Tibial nerve (tissue), 4 donors: ENCODE data around the gene URI1. TPM values are rescaled to one million over a fixed set of nuclear protein-coding genes. Genes with fewer than 3 reads are reported as not detected.

ENCODE experiments used
- DNase-seq, 2 donors: peaks; one replicate each; pipeline ENCODE4 v3.0.0-alpha.2; 2019; ENCODE audit warnings: low spot score in 2 of 2
- H3K27ac ChIP-seq, 4 donors: fragments of 200-600 bp; sonication (generic) in 3 of 4; one replicate each; pipeline ENCODE4 v1.5.1; 2017 to 2019; ENCODE audit warnings: mild to moderate bottlenecking in 1 of 4
- H3K27me3 ChIP-seq, 2 donors: fragments of 200-600 bp; sonication (generic) in 1 of 2; one replicate each; pipeline versions ENCODE4 v1.5.1 to v1.6.0; 2017 to 2019
- H3K36me3 ChIP-seq, 3 donors: fragments of 200-600 bp; sonication (generic); one replicate each; pipeline ENCODE4 v1.5.1; 2018 to 2019
- H3K4me1 ChIP-seq, 4 donors: fragments of 200-600 bp; sonication (generic) in 3 of 4; one replicate each; pipeline ENCODE4 v1.5.1; 2017 to 2019
- H3K4me3 ChIP-seq, 4 donors: fragments of 200-600 bp; sonication (generic) in 3 of 4; one replicate each; pipeline ENCODE4 v1.5.1; 2017 to 2019; ENCODE audit warnings: mild to moderate bottlenecking in 1 of 4, moderate library complexity in 1 of 4
- H3K9me3 ChIP-seq, 4 donors: fragments of 200-600 bp; sonication (generic) in 3 of 4; one replicate each; pipeline ENCODE4 v1.5.1; 2017 to 2019
- EP300 ChIP-seq, 2 donors: sonication (generic); formaldehyde crosslinking; IDR thresholded peaks; one replicate each; pipeline ENCODE4 v1.6.1; 2017; ENCODE audit warnings: antibody characterized with exemption in 2 of 2, mild to moderate bottlenecking in 1 of 2
- POLR2A ChIP-seq, 2 donors: fragments of 450-650 bp; IDR thresholded peaks; one replicate each; pipeline ENCODE4 v1.6.1; 2017; ENCODE audit warnings: antibody characterized with exemption in 2 of 2, mild to moderate bottlenecking in 2 of 2, moderate library complexity in 2 of 2
- WGBS, 2 donors: methylation state at CpG; one replicate each; pipeline ENCODE4 v1.1.5; 2018; 5-methylcytosine and 5-hydroxymethylcytosine counted together
- total RNA-seq, 4 donors: library from RNA; depleted of rRNA; stranded (reverse); fragments of >200 nt; gene quantifications; one replicate each; pipeline ENCODE4 v1.1.0, GENCODE V29; 2016
- TF ChIP-seq, protein P1 (sequence below), 5 experiments: fragments of 200-600 bp in 3 of 5; fragments of 450-650 bp in 2 of 5; sonication (generic) in 3 of 5; IDR thresholded peaks; one replicate each; pipeline ENCODE4 v1.5.1; 2016 to 2019; ENCODE audit warnings: antibody characterized with exemption in 5 of 5, mild to moderate bottlenecking in 3 of 5, moderate library complexity in 2 of 5

Gene URI1, protein sequence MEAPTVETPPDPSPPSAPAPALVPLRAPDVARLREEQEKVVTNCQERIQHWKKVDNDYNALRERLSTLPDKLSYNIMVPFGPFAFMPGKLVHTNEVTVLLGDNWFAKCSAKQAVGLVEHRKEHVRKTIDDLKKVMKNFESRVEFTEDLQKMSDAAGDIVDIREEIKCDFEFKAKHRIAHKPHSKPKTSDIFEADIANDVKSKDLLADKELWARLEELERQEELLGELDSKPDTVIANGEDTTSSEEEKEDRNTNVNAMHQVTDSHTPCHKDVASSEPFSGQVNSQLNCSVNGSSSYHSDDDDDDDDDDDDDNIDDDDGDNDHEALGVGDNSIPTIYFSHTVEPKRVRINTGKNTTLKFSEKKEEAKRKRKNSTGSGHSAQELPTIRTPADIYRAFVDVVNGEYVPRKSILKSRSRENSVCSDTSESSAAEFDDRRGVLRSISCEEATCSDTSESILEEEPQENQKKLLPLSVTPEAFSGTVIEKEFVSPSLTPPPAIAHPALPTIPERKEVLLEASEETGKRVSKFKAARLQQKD
- 10 to 100 TPM; 43.8 to 67.8 (median 59.1) TPM for total RNA-seq

DNA sequence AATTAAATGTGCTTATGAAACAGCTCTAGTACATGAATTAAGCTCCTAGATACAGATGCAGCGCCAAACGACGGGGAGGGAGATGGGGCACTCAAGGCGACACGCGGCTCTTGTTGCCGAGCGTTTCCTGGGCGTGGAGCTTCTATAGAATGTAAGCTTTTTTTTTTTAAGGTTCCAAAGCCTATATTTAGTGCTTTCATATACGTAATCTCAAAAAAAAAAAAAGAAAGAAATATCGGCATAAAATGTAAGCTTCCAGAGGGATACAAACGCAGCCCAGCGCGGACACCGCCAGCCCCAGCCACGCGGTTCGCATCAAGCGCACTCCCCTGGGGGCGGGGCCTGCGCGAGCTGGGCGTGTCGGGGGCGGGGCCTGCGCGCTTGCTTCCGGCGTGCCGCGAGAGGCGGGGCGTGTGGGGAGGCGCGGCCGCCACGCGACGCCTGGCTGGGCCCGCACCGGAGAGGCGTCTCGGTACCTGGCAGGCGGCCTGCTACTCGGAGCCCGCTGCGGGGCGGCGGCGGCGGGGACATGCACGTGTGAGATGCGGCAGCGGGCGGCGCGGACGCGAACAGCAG, at the start of gene URI1:
TSS of gene URI1 (plus strand) at position 412 of the 576 bp plus-strand sequence. CDS start 309 bp downstream, outside the sequence.
- TF ChIP-seq EP300 (IDR thresholded peaks at IDR 0.05) (peak in 1 of 2 donors; percentile 22), POLR2A (IDR thresholded peaks at IDR 0.05) (peak; percentile 21 to 66)
- TF ChIP-seq, protein P1, sequence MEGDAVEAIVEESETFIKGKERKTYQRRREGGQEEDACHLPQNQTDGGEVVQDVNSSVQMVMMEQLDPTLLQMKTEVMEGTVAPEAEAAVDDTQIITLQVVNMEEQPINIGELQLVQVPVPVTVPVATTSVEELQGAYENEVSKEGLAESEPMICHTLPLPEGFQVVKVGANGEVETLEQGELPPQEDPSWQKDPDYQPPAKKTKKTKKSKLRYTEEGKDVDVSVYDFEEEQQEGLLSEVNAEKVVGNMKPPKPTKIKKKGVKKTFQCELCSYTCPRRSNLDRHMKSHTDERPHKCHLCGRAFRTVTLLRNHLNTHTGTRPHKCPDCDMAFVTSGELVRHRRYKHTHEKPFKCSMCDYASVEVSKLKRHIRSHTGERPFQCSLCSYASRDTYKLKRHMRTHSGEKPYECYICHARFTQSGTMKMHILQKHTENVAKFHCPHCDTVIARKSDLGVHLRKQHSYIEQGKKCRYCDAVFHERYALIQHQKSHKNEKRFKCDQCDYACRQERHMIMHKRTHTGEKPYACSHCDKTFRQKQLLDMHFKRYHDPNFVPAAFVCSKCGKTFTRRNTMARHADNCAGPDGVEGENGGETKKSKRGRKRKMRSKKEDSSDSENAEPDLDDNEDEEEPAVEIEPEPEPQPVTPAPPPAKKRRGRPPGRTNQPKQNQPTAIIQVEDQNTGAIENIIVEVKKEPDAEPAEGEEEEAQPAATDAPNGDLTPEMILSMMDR (IDR thresholded peaks at IDR 0.05) = peak in 1 of 5 experiments; percentile 8

GRCh38 chr19:29893606-29894284, 48.3 kb upstream of the URI1 start:
- DNase-seq = no peak
- 57 to 70% methylated on average over 11 of the region's 11 CpGs for WGBS, 2 donors
- H3K27ac ChIP-seq = no peak overlapping the region
- no peaks in the 10 kb centered on the region for H3K4me1 ChIP-seq
- TF ChIP-seq POLR2A (IDR thresholded peaks at IDR 0.05) = no peak
- no peak for TF ChIP-seq EP300 (IDR thresholded peaks at IDR 0.05)
- TF ChIP-seq, protein P1 (IDR thresholded peaks at IDR 0.05) = no peak
- no peaks in the 10 kb centered on the region for H3K9me3 ChIP-seq
- H3K4me3 ChIP-seq = no peak overlapping the region
- H3K27me3 ChIP-seq = no peaks in the 10 kb centered on the region
- no peaks in the 10 kb centered on the region for H3K36me3 ChIP-seq

More for the DNA sequence above, at the start of gene URI1:
- Histone ChIP-seq H3K27me3 (no peaks in the 10 kb centered on the region), H3K4me1 (peaks cover 0 to 49% (median 14%) of the 10 kb centered on the region in 4 donors), H3K27ac (peak within 1 kb of the TSS; percentile 44 to 87 (median 78)), H3K9me3 (peaks cover 0 to 2% (median 0%) of the 10 kb centered on the region in 4 donors), H3K4me3 (peak within 1 kb of the TSS; percentile 49 to 89 (median 76)), H3K36me3 (no peaks in the 10 kb centered on the region)
- DNase-seq = peak; percentile 82 to 86
- WGBS, 2 donors = 0% methylated on average over 36 to 43 of the region's 59 CpGs

GRCh38 chr19:29896802-29897201, 45.2 kb upstream of the URI1 start:
- Histone ChIP-seq H3K36me3 (no peaks in the 10 kb centered on the region), H3K4me1 (no peaks in the 10 kb centered on the region), H3K9me3 (no peaks in the 10 kb centered on the region), H3K4me3 (no peak overlapping the region), H3K27ac (no peak overlapping the region), H3K27me3 (no peaks in the 10 kb centered on the region)
- no peak for DNase-seq
- 55 to 56% methylated on average over 6 of the region's 6 CpGs for WGBS, 2 donors
- TF ChIP-seq EP300 (IDR thresholded peaks at IDR 0.05) (no peak), POLR2A (IDR thresholded peaks at IDR 0.05) (no peak)
- TF ChIP-seq, protein P1 (IDR thresholded peaks at IDR 0.05) = no peak

GRCh38 chr19:29897466-29897865, 44.6 kb upstream of the URI1 start:
- Histone ChIP-seq H3K4me3 (no peak overlapping the region), H3K27me3 (peaks cover 0 to 3% of the 10 kb centered on the region in 2 donors), H3K9me3 (no peaks in the 10 kb centered on the region), H3K4me1 (no peaks in the 10 kb centered on the region), H3K27ac (no peak overlapping the region), H3K36me3 (no peaks in the 10 kb centered on the region)
- 50 to 54% methylated on average over 3 of the region's 3 CpGs for WGBS, 2 donors
- no peak for DNase-seq
- TF ChIP-seq, protein P1 (IDR thresholded peaks at IDR 0.05) = no peak
